Cardiac muscle cell (in vitro differentiated cells and primary cell): ENCODE measurements around the gene ZNF45. TPM values are rescaled to one million over a fixed set of nuclear protein-coding genes. Genes with fewer than 3 reads are reported as not detected.

Experiments
- DNase-seq, 2 donors: peaks; one replicate each; pipeline versions ENCODE4 v3.0.0 to v3.0.0-alpha.2; 2010 to 2017; ENCODE audit warnings: low read depth in 1 of 2, low spot score in 1 of 2
- H3K27ac ChIP-seq: fragments of 200-600 bp; sonication (generic); 2 replicates; pipeline ENCODE4 v1.5.1; 2016
- H3K27me3 ChIP-seq: fragments of 200-600 bp; sonication (generic); 2 replicates; pipeline ENCODE4 v1.6.0; 2016; ENCODE audit warnings: control low read depth
- H3K36me3 ChIP-seq: fragments of 200-600 bp; sonication (generic); 2 replicates; pipeline ENCODE4 v1.5.1; 2016; ENCODE audit warnings: control low read depth
- H3K4me1 ChIP-seq: fragments of 200-600 bp; sonication (generic); 2 replicates; pipeline ENCODE4 v1.8.1; 2017; ENCODE audit warnings: low read depth, mild to moderate bottlenecking, mixed run types
- H3K4me3 ChIP-seq: fragments of 200-600 bp; sonication (generic); 2 replicates; pipeline ENCODE4 v1.5.1; 2016; ENCODE audit warnings: mild to moderate bottlenecking
- H3K9me3 ChIP-seq: fragments of 200-600 bp; sonication (generic); 2 replicates; pipeline ENCODE4 v1.5.1; 2017; ENCODE audit warnings: low read depth, mild to moderate bottlenecking, control low read depth
- CTCF ChIP-seq: IDR thresholded peaks from 2 replicates; pipeline ENCODE4 v1.5.1; 2012; ENCODE audit warnings: low read depth, mild to moderate bottlenecking, low read length
- polyA plus RNA-seq: library from polyadenylated mRNA; unstranded; fragments of >200 nt; fragmentation: Nextera tagmentation; extraction: Ambion mirVana; gene quantifications from 2 replicates; pipeline ENCODE4 v1.2.1, GENCODE V29; 2016
- total RNA-seq: library from RNA; depleted of rRNA; stranded (reverse); fragments of >200 nt; gene quantifications from 2 replicates; pipeline ENCODE4 v1.2.3, GENCODE V29; 2016

Gene ZNF45
- total and polyA plus RNA-seq, 2 experiments from 2014 or later: 7.9 to 14.3 TPM

- no peak for DNase-seq
- no peak for TF ChIP-seq CTCF
These were observed 6.1 kb upstream of the ZNF45 start for GRCh38 chr19:43941209-43941608.

GRCh38 chr19:43940719-43941118 lies 5.6 kb upstream of the ZNF45 start:
- Histone ChIP-seq H3K27ac (no peak overlapping the region), H3K4me3 (no peak overlapping the region), H3K36me3 (no peaks in the 10 kb centered on the region), H3K4me1 (no peaks in the 10 kb centered on the region), H3K27me3 (no peaks in the 10 kb centered on the region), H3K9me3 (no peaks in the 10 kb centered on the region)
- no peak for DNase-seq
- no peak for TF ChIP-seq CTCF

More at GRCh38 chr19:43941209-43941608, 6.1 kb upstream of the ZNF45 start:
- H3K4me3 ChIP-seq: no peak overlapping the region
- no peaks in the 10 kb centered on the region for H3K36me3 ChIP-seq
- no peaks in the 10 kb centered on the region for H3K9me3 ChIP-seq
- no peak overlapping the region for H3K27ac ChIP-seq
- H3K27me3 ChIP-seq: no peaks in the 10 kb centered on the region
- no peaks in the 10 kb centered on the region for H3K4me1 ChIP-seq

DNA sequence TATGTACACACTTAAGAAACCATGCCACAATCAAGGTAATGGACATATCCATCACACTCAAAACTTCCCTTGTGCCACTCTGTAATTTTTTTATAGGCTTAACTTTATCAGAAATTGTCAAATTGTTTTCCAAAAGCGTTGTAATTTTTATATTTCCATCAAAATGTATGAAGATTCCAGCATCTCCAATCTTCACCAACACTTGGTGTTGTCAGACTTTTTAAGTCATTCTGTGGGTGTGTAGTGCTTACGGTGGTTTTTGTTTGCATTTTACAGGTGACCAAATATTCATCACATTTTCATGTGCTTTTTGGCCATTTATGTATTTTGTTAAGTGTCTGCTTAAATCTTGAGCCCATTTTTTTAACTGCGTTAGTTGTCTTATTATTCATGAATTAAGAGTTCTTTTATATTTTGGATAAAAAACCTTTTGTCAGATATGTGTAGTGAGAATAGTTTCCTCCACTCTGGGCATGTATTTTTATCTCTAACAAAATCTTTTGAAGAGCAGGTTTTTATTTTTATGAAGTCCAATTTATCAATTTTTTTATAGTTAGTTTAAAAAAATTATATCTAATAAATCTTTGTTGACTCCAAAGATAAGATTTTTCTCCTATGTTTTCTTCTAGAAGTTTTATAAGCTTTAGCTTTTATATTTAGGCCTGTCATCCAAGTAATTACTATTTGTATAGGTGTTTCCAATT lies 4.6 kb upstream of the ZNF45 start:
- no peaks in the 10 kb centered on the region for H3K36me3 ChIP-seq
- H3K4me3 ChIP-seq: no peak overlapping the region
- no peak overlapping the region for H3K27ac ChIP-seq
- no peaks in the 10 kb centered on the region for H3K27me3 ChIP-seq
- H3K9me3 ChIP-seq: no peaks in the 10 kb centered on the region
- no peak for DNase-seq
- TF ChIP-seq CTCF: no peak
- H3K4me1 ChIP-seq: no peaks in the 10 kb centered on the region

DNA sequence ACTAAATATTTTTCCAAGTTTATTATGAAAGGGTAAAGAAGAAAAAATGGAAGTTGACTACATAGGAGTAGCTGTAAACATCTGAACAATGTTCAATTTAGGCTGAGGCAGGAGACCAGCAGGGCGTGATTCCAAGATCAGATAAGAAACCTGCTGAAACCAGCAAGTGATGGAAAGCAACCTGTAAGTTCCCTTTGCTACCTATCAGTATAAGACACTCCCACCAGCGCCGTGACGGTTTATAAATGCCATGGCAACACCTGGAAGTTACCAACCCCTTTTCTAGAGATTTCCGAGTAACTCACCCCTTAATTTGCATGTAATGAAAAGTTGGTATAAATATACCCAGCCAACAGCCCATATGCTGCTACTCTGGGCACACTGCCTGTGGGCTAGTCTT lies 1.1 kb upstream of the ZNF45 start:
- no peak for TF ChIP-seq CTCF
- Histone ChIP-seq H3K4me3 (no peak overlapping the region), H3K36me3 (peaks cover 15% of the 10 kb centered on the region), H3K9me3 (no peaks in the 10 kb centered on the region), H3K27ac (no peak overlapping the region), H3K4me1 (peaks cover 9% of the 10 kb centered on the region), H3K27me3 (no peaks in the 10 kb centered on the region)
- no peak for DNase-seq

DNA sequence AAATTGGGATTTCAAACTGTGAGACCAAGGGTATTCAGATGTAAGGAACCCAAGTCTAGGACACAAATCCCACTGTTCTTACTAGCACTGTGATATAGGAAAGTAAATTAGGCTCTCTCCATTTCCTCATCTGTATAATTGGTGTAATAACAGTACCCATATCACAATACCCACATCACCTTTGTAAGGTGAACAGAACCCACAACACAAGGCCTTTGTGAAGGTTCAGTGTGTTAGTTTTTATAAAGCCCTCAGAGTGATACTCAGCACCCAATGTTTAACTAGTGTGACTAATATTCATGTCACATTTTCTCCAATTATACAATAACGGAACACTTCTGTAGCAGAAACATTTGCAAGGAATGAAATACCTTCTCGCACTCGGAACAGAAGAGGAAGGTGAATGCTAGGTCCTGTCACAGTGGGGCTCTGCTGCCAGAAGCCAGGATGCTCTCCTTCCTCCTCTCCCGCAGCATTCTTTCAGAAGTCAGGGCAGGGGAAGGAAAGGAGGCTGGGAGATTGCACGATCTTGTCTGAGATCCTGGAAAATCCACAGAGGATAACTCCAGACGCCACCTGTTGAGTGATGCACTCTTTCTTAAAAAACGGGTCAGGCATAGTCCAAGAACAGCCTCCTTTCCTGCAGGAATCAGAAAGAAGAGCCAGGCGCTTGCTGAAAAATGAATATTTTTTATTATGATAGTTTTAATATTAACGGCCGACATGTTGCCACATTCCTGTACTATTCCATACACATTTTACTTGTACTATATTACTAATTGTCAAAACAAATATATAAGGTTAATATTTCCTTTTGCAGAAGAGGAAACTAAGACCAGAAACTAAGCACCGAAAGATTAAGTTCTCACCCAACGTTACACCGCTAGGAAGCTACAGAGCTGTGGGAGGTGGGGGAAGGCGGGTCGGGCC lies 762 bp downstream of the ZNF45 start:
- peak overlapping the region; percentile 93 for H3K27ac ChIP-seq
- TF ChIP-seq CTCF: peak; percentile 20
- peak; percentile 3 to 6 for DNase-seq
- peak overlapping the region; percentile 80 for H3K4me3 ChIP-seq
- peaks cover 33% of the 10 kb centered on the region for H3K36me3 ChIP-seq
- peaks cover 9% of the 10 kb centered on the region for H3K4me1 ChIP-seq
- no peaks in the 10 kb centered on the region for H3K9me3 ChIP-seq
- H3K27me3 ChIP-seq: no peaks in the 10 kb centered on the region
